ENCODE results near the gene ST3GAL2. TPM values are rescaled to one million over a fixed set of nuclear protein-coding genes. Genes with fewer than 3 reads are reported as not detected.
A peak's percentile ranks its signal among the peaks of the same experiment; 100 is the strongest.

Gene ST3GAL2
- total and polyA plus RNA-seq, 2 of the 4 experiments (the other 2 are of a cell fraction) = 17.4 to 17.7 TPM

DNA sequence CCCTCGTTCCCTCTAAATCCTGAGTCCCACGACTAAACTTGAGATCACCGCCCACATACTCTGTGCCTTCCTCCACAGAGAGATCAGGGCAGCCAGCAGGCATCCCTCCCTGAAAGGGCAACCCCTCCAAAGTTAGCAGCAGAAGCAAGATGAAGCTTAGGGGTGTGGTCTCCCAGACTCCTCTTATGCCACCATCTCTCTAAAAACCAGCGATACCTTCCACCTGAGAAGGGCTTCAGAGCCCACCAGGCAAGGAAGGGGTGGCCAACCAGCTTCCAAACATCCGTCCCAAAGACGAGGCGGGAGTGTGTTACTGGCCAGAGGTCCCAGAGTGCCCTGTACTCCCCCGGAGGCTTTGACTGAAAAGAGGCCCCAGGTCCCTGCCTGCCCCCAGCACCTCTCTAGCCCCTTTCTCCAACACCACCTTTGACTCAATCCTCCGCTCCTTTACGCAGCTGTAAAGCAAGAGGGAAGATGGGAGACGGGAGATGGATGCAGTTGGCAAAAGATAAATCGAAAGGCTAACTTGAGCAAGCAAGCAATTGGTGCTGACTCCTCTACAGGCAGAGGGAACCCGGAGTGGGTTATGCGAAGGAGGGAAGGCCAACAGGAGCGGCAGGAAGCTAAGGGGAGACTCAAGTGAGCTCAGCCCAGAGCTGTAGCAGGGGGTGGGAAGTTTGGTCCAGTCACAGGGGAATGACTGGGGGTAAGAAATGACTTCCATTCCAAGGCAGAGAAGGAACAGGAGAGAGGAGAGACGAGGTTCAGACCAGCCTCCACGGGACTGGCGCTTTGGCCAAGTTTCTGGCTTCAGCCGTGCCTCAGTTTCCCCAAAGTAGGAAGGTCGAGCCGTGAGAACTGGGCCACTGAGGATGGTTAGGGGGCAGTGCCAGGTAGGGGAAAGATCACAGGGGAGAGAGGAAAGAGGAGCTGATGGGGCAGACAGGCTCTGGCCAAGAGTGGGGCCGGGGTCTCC lies 1.0 kb downstream of the ST3GAL2 start:
- BruUV-seq (replicated peaks) = no TSS peak
- DNase-seq = peak; percentile 69

More for the DNA sequence above, 1.0 kb downstream of the ST3GAL2 start:
- peak overlapping the region; percentile 16; the same call in 1 of the 3 replicates for H2BK15ac ChIP-seq (ENCODE audit: low read depth, low read length)
- H3K27me3 ChIP-seq (ENCODE audit: control insufficient read depth, insufficient read depth, low read length) = no peaks in the 10 kb centered on the region
- peaks cover 22% of the 10 kb centered on the region for H3K4me1 ChIP-seq (ENCODE audit: control insufficient read depth, insufficient read depth, low read length)
- ChIA-PET CTCF (interaction anchor here (0.6 to 1.1 kb wide), 2 partner anchors 16 to 58 kb away, joined by 4 read pairs; no protein-coding TSS in a partner anchor), POLR2A (ENCODE audit: unreplicated experiment) (interaction anchor here (0.5 kb wide), 1 partner anchor 301 kb away, joined by 3 read pairs; no protein-coding TSS in a partner anchor)
- peak overlapping the region; percentile 29 for H2BK20ac ChIP-seq (ENCODE audit: low read depth, low read length)
- H2BK5ac ChIP-seq (ENCODE audit: low read depth, low read length, poor library complexity, severe bottlenecking) = peak overlapping the region; percentile 68
- TF ChIP-seq SMC3 (IDR thresholded peaks at IDR 0.05; ENCODE audit: low read depth, low read length) (no peak), MXI1 (IDR thresholded peaks at IDR 0.05; ENCODE audit: borderline replicate concordance, low read depth, low read length) (no peak), CHD1 (IDR thresholded peaks at IDR 0.05; ENCODE audit: low read depth, low read length) (0 out of 2 replicates have a peak, but pooled peaks have one; percentile 24), MAFK (IDR thresholded peaks at IDR 0.05; ENCODE audit: low read depth, low read length) (no peak), CEBPB (IDR thresholded peaks at IDR 0.05; ENCODE audit: low read depth, low read length) (0 out of 2 replicates have a peak, but pooled peaks have one; percentile 18), RFX5 (IDR thresholded peaks at IDR 0.05; ENCODE audit: low read depth, low read length) (no peak), POLR2A (IDR thresholded peaks at IDR 0.05; ENCODE audit: low read depth, low read length) (peak; percentile 47; the same call in 1 of the 2 replicates), MAZ (IDR thresholded peaks at IDR 0.05; ENCODE audit: borderline replicate concordance, low read depth, low read length) (no peak)
- TF ChIP-seq, protein P1, sequence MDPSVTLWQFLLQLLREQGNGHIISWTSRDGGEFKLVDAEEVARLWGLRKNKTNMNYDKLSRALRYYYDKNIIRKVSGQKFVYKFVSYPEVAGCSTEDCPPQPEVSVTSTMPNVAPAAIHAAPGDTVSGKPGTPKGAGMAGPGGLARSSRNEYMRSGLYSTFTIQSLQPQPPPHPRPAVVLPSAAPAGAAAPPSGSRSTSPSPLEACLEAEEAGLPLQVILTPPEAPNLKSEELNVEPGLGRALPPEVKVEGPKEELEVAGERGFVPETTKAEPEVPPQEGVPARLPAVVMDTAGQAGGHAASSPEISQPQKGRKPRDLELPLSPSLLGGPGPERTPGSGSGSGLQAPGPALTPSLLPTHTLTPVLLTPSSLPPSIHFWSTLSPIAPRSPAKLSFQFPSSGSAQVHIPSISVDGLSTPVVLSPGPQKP (IDR thresholded peaks at IDR 0.05; ENCODE audit: borderline replicate concordance, low read depth, low read length) = no peak
- TF ChIP-seq, protein P2, sequence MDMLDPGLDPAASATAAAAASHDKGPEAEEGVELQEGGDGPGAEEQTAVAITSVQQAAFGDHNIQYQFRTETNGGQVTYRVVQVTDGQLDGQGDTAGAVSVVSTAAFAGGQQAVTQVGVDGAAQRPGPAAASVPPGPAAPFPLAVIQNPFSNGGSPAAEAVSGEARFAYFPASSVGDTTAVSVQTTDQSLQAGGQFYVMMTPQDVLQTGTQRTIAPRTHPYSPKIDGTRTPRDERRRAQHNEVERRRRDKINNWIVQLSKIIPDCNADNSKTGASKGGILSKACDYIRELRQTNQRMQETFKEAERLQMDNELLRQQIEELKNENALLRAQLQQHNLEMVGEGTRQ (IDR thresholded peaks at IDR 0.05; ENCODE audit: low read depth, low read length) = no peak
- TF ChIP-seq, protein P3, sequence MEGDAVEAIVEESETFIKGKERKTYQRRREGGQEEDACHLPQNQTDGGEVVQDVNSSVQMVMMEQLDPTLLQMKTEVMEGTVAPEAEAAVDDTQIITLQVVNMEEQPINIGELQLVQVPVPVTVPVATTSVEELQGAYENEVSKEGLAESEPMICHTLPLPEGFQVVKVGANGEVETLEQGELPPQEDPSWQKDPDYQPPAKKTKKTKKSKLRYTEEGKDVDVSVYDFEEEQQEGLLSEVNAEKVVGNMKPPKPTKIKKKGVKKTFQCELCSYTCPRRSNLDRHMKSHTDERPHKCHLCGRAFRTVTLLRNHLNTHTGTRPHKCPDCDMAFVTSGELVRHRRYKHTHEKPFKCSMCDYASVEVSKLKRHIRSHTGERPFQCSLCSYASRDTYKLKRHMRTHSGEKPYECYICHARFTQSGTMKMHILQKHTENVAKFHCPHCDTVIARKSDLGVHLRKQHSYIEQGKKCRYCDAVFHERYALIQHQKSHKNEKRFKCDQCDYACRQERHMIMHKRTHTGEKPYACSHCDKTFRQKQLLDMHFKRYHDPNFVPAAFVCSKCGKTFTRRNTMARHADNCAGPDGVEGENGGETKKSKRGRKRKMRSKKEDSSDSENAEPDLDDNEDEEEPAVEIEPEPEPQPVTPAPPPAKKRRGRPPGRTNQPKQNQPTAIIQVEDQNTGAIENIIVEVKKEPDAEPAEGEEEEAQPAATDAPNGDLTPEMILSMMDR (conservative IDR thresholded peaks at IDR 0.05; ENCODE audit: low read depth, low read length) = no peak
- 0 out of 2 replicates have a peak, but pooled peaks have one; percentile 4 for ATAC-seq (ENCODE audit: low read depth)
- dilution Hi-C loops (cut with HindIII; ENCODE audit: low sequenced_read_pairs, unreplicated experiment) (no loop called here), in situ Hi-C loops (cut with MboI; ENCODE audit: low sequenced_read_pairs) (no loop called here), intact Hi-C loops (cut with micrococcal nuclease) (loop anchor here (1.0 to 2.0 kb wide), 2 partner anchors 10 to 57 kb away; no protein-coding TSS in a partner anchor)
- peak overlapping the region; percentile 88 for H3K4ac ChIP-seq (ENCODE audit: low read depth, low read length)
- WGBS, 2 experiments (ENCODE audit: extremely low coverage in 2 of 2, insufficient read length in 1 of 2) = 2% methylated on average over 10 of the region's 22 CpGs; no CpG with 5 or more reads in 1 of the 2 experiments
- H3K4me3 ChIP-seq (ENCODE audit: insufficient read depth, low read depth, low read length) = peak overlapping the region; percentile 55
- peak overlapping the region; percentile 47 for H3K9ac ChIP-seq (ENCODE audit: low read depth, low read length)
- H2BK120ac ChIP-seq (ENCODE audit: low read depth, low read length) = peak overlapping the region; percentile 56
- H2AK5ac ChIP-seq (ENCODE audit: low read depth, low read length) = peak overlapping the region; percentile 92
- H3K56ac ChIP-seq (ENCODE audit: extremely low read depth, insufficient read depth, low read length) = peak overlapping the region; percentile 73
- peak overlapping the region; percentile 98 for H3K23ac ChIP-seq (ENCODE audit: low read depth, low read length)
- H2AFZ ChIP-seq (replicated peaks; ENCODE audit: low read length, poor library complexity) = peak overlapping the region; percentile 97
- H3K14ac ChIP-seq (replicated peaks; ENCODE audit: low read depth, low read length) = peak overlapping the region; percentile 94
- peak overlapping the region; percentile 78 for H4K91ac ChIP-seq (ENCODE audit: insufficient read depth, low read depth, low read length)
- H4K8ac ChIP-seq (ENCODE audit: low read depth in 2 of 2, low read length in 2 of 2) = peak overlapping the region; percentile 11 to 72; a peak in 2 of 4 replicates
- H3K36me3 ChIP-seq (ENCODE audit: control insufficient read depth, insufficient read depth, low read length) = peaks cover 4% of the 10 kb centered on the region; the same call in 1 of the 2 replicates
- peak overlapping the region; percentile 26; the same call in 1 of the 2 replicates for H4K5ac ChIP-seq (ENCODE audit: low read depth, low read length)
- no peaks in the 10 kb centered on the region for H3K9me3 ChIP-seq (ENCODE audit: control insufficient read depth, insufficient read depth, low read length)
- peaks cover 11 to 55% of the 10 kb centered on the region in 2 experiments for H3K79me1 ChIP-seq (ENCODE audit: low read depth in 1 of 2, low read length in 2 of 2)
- H3K18ac ChIP-seq (ENCODE audit: low read depth, low read length) = peak overlapping the region; percentile 61
- peaks cover 25% of the 10 kb centered on the region for H3K9me1 ChIP-seq (ENCODE audit: insufficient read depth, low read length)
- H3K4me2 ChIP-seq (ENCODE audit: low read depth, low read length) = peak overlapping the region; percentile 79
- peak overlapping the region; percentile 72 for H3K27ac ChIP-seq (ENCODE audit: insufficient read depth, low read length)
- H2AK9ac ChIP-seq (replicated peaks; ENCODE audit: low read depth, low read length, poor library complexity) = peak overlapping the region; percentile 96
- H4K20me1 ChIP-seq (ENCODE audit: insufficient read depth, low read length) = peaks cover 47% of the 10 kb centered on the region

Measured in IMR-90 (cell line).